HepG2 (cell line): Measurements from ENCODE around the gene AMBRA1. TPM values are rescaled to one million over a fixed set of nuclear protein-coding genes. Genes with fewer than 3 reads are reported as not detected.

Experiments used
- AGO1 ChIP-seq: fragments of 200-400 bp; formaldehyde crosslinking; IDR thresholded peaks from 2 replicates; pipeline ENCODE4 v1.6.1; 2017; ENCODE audit warnings: mild to moderate bottlenecking, low read depth, low read length, moderate library complexity; ENCODE audit not compliant: poor library complexity, severe bottlenecking
- ELK4 ChIP-seq: sonication (generic); formaldehyde crosslinking; IDR thresholded peaks from 2 replicates; pipeline ENCODE4 v1.9.0; 2021; ENCODE audit warnings: missing genetic modification reagents, borderline replicate concordance
- GFI1 ChIP-seq: sonication (generic); formaldehyde crosslinking; IDR thresholded peaks from 2 replicates; pipeline ENCODE4 v1.5.0; 2020; ENCODE audit warnings: missing genetic modification reagents, mild to moderate bottlenecking, borderline replicate concordance
- IKZF4 ChIP-seq: sonication (generic); formaldehyde crosslinking; IDR thresholded peaks from 2 replicates; pipeline ENCODE4 v1.5.1; 2020; ENCODE audit warnings: borderline replicate concordance, mild to moderate bottlenecking, low read depth, missing genetic modification reagents; ENCODE audit errors: not compliant biosample characterization
- JDP2 ChIP-seq: sonication (generic); formaldehyde crosslinking; IDR thresholded peaks from 2 replicates; pipeline ENCODE4 v1.8.1; 2022; ENCODE audit warnings: missing genetic modification reagents, borderline replicate concordance
- JUNB ChIP-seq: sonication (generic); formaldehyde crosslinking; IDR thresholded peaks from 2 replicates; pipeline ENCODE4 v1.8.0; 2022; ENCODE audit warnings: missing genetic modification reagents, mild to moderate bottlenecking, borderline replicate concordance
- MED1 ChIP-seq: sonication (generic); formaldehyde crosslinking; IDR thresholded peaks from 2 replicates; pipeline ENCODE4 v1.4.0; 2020; ENCODE audit warnings: missing genetic modification reagents
- NR0B2 ChIP-seq: sonication (generic); formaldehyde crosslinking; IDR thresholded peaks from 2 replicates; pipeline ENCODE4 v1.4.0; 2020; ENCODE audit warnings: mild to moderate bottlenecking, missing genetic modification reagents
- PHF5A ChIP-seq: IDR thresholded peaks from one replicate; pipeline ENCODE4 v1.6.1; 2018; ENCODE audit warnings: low read depth, missing genetic modification reagents; ENCODE audit not compliant: unreplicated experiment
- STAG1 ChIP-seq: sonication (generic); formaldehyde crosslinking; IDR thresholded peaks from 2 replicates; pipeline ENCODE4 v1.4.0; 2020; ENCODE audit warnings: missing genetic modification reagents
- TFE3 ChIP-seq: IDR thresholded peaks from 2 replicates; pipeline ENCODE4 v1.6.1; 2016
- WIZ ChIP-seq: sonication (generic); formaldehyde crosslinking; IDR thresholded peaks from 2 replicates; pipeline ENCODE4 v1.5.1; 2020; ENCODE audit warnings: mild to moderate bottlenecking, missing genetic modification reagents
- ZBTB20 ChIP-seq: sonication (generic); formaldehyde crosslinking; IDR thresholded peaks from 2 replicates; pipeline ENCODE4 v1.8.1; 2023; ENCODE audit warnings: missing genetic modification reagents, low read depth, mild to moderate bottlenecking, borderline replicate concordance
- ZFP1 ChIP-seq: IDR thresholded peaks from 2 replicates; pipeline ENCODE4 v1.6.1; 2016
- ZNF138 ChIP-seq: sonication (generic); formaldehyde crosslinking; IDR thresholded peaks from 2 replicates; pipeline ENCODE4 v1.5.0; 2020; ENCODE audit warnings: mild to moderate bottlenecking, low read depth, missing genetic modification reagents
- ZNF205 ChIP-seq: IDR thresholded peaks from 2 replicates; pipeline ENCODE4 v1.6.1; 2018; ENCODE audit warnings: missing biosample characterization, missing genetic modification reagents
- ZNF232 ChIP-seq: sonication (generic); formaldehyde crosslinking; IDR thresholded peaks from 2 replicates; pipeline ENCODE4 v1.4.0; 2020; ENCODE audit warnings: missing genetic modification reagents, borderline replicate concordance
- ZNF256 ChIP-seq: sonication (generic); formaldehyde crosslinking; conservative IDR thresholded peaks from 2 replicates; pipeline ENCODE4 v1.4.0; 2020; ENCODE audit warnings: missing genetic modification reagents
- ZNF331 ChIP-seq: sonication (generic); formaldehyde crosslinking; IDR thresholded peaks from 2 replicates; pipeline ENCODE4 v1.4.0; 2020; ENCODE audit warnings: missing genetic modification reagents
- ZNF367 ChIP-seq: sonication (generic); formaldehyde crosslinking; IDR thresholded peaks from 2 replicates; pipeline ENCODE4 v1.4.0; 2020; ENCODE audit warnings: missing genetic modification reagents, borderline replicate concordance
- ZNF414 ChIP-seq: sonication (generic); formaldehyde crosslinking; IDR thresholded peaks from 2 replicates; pipeline ENCODE4 v1.5.0; 2020; ENCODE audit warnings: missing genetic modification reagents
- ZNF652 ChIP-seq: IDR thresholded peaks from 2 replicates; pipeline ENCODE4 v1.6.1; 2016; ENCODE audit warnings: low read depth, borderline replicate concordance
- ZNF674 ChIP-seq: sonication (generic); formaldehyde crosslinking; IDR thresholded peaks from 2 replicates; pipeline ENCODE4 v1.5.0; 2020; ENCODE audit warnings: low read depth, mild to moderate bottlenecking, missing genetic modification reagents
- ZNF703 ChIP-seq: sonication (generic); formaldehyde crosslinking; IDR thresholded peaks from 2 replicates; pipeline ENCODE4 v1.5.1; 2020; ENCODE audit warnings: missing genetic modification reagents, mild to moderate bottlenecking, moderate library complexity, borderline replicate concordance
- ZNF766 ChIP-seq: sonication (generic); formaldehyde crosslinking; IDR thresholded peaks from 2 replicates; pipeline ENCODE4 v1.5.0; 2020; ENCODE audit warnings: missing genetic modification reagents, borderline replicate concordance
- ZNF772 ChIP-seq: sonication (generic); formaldehyde crosslinking; IDR thresholded peaks from 2 replicates; pipeline ENCODE4 v1.5.0; 2020; ENCODE audit warnings: mild to moderate bottlenecking, missing genetic modification reagents
- ZNF781 ChIP-seq: sonication (generic); formaldehyde crosslinking; IDR thresholded peaks from 2 replicates; pipeline ENCODE4 v1.5.1; 2020; ENCODE audit warnings: borderline replicate concordance, mild to moderate bottlenecking, missing genetic modification reagents; ENCODE audit errors: not compliant biosample characterization
- ZNF782 ChIP-seq: sonication (generic); formaldehyde crosslinking; IDR thresholded peaks from 2 replicates; pipeline ENCODE4 v1.4.0; 2020; ENCODE audit warnings: missing genetic modification reagents, mild to moderate bottlenecking, borderline replicate concordance
- polyA plus RNA-seq, 8 experiments: library from polyadenylated mRNA; depleted of rRNA in 3 of 8; stranded (reverse) in 7 of 8; unstranded in 1 of 8; fragments of >200 nt; fragmentation: Illumina TruSeq in 4 of 8; extraction: Trizol in 4 of 8; gene quantifications; 2 replicates each; pipeline versions ENCODE4 v1.2.1 to v1.2.3, GENCODE V29; 2011 to 2016; ENCODE audit warnings: low read depth in 4 of 8, missing spikeins in 1 of 8, mixed read lengths in 1 of 8; ENCODE audit not compliant: insufficient read depth in 1 of 8
- total RNA-seq, 5 experiments: library from RNA; depleted of rRNA; stranded (reverse); fragments of >200 nt; fragmentation: Illumina TruSeq; extraction: Trizol; gene quantifications; 2 replicates each; pipeline ENCODE4 v1.2.3, GENCODE V29; 2016; ENCODE audit warnings: low read depth in 1 of 5

Gene AMBRA1
- total and polyA plus RNA-seq, 2 of the 13 experiments (the other 11 are each of a cell fraction or from before 2014, with no cell fraction given): 15.7 to 26.0 TPM

- TF ChIP-seq ZNF414 (CRISPR knock-in tag) (peak; percentile 59; the same call in 1 of the 2 replicates), ZNF781 (CRISPR knock-in tag) (no peak), ZBTB20 (no peak), TFE3 (CRISPR knock-in tag) (no peak), AGO1 (peak; percentile 92), ZNF652 (CRISPR knock-in tag) (no peak), ZNF331 (CRISPR knock-in tag) (0 out of 2 replicates have a peak, but pooled peaks have one; percentile 47), NR0B2 (CRISPR knock-in tag) (no peak), ZNF772 (no peak; the same call in 1 of the 2 replicates), WIZ (CRISPR knock-in tag) (no peak), ZNF205 (CRISPR knock-in tag) (no peak), ZNF232 (CRISPR knock-in tag) (no peak), ZNF703 (CRISPR knock-in tag) (no peak), ZNF367 (no peak), ZFP1 (CRISPR knock-in tag) (no peak), ZNF782 (CRISPR knock-in tag) (no peak), JUNB (CRISPR knock-in tag) (no peak), ZNF138 (CRISPR knock-in tag) (no peak), MED1 (peak; percentile 43; the same call in 1 of the 2 replicates), ELK4 (CRISPR knock-in tag) (no peak), GFI1 (no peak), PHF5A (CRISPR knock-in tag) (no peak), STAG1 (CRISPR knock-in tag) (no peak), ZNF256 (CRISPR knock-in tag) (no peak), JDP2 (no peak; the same call in 1 of the 2 replicates), ZNF674 (CRISPR knock-in tag) (no peak), ZNF766 (CRISPR knock-in tag) (no peak), IKZF4 (CRISPR knock-in tag) (no peak)
Measured at GRCh38 chr11:46380340-46381047, 213.3 kb downstream of the AMBRA1 start (continued).
